Tibial artery (tissue), 4 donors: ENCODE data around the gene NUDC.

ENCODE experiments used
- DNase-seq, 2 donors: peaks; one replicate each; pipeline ENCODE4 v3.0.0-alpha.2; 2019
- H3K27ac ChIP-seq, 2 donors: fragments of 200-600 bp; sonication (generic) in 1 of 2; 1 replicate in 1 of 2; 2 replicates in 1 of 2; pipeline ENCODE4 v1.5.1; 2018 to 2019; ENCODE audit warnings: mild to moderate bottlenecking in 1 of 2
- H3K27me3 ChIP-seq, 2 donors: fragments of 200-600 bp; sonication (generic) in 1 of 2; one replicate each; pipeline versions ENCODE4 v1.5.1 to v1.6.0; 2016 to 2019
- H3K36me3 ChIP-seq, 3 donors: fragments of 200-600 bp; sonication (generic) in 2 of 3; one replicate each; pipeline ENCODE4 v1.5.1; 2016 to 2019; ENCODE audit warnings: mild to moderate bottlenecking in 2 of 3
- H3K4me1 ChIP-seq, 4 donors: fragments of 200-600 bp; sonication (generic) in 2 of 4; 1 replicate in 3 of 4; 2 replicates in 1 of 4; pipeline ENCODE4 v1.5.1; 2016 to 2019
- H3K4me3 ChIP-seq, 2 donors: fragments of 200-600 bp; sonication (generic) in 1 of 2; 1 replicate in 1 of 2; 2 replicates in 1 of 2; pipeline ENCODE4 v1.5.1; 2018 to 2019; ENCODE audit warnings: mild to moderate bottlenecking in 2 of 2
- H3K9me3 ChIP-seq, 3 donors: fragments of 200-600 bp; sonication (generic) in 1 of 3; one replicate each; pipeline ENCODE4 v1.5.1; 2016 to 2019
- CTCF ChIP-seq, 2 experiments: fragments of 200-600 bp in 1 of 2; fragments of 450-650 bp in 1 of 2; IDR thresholded peaks; one replicate each; pipeline ENCODE4 v1.5.1; 2017 to 2019; ENCODE audit warnings: antibody characterized with exemption in 2 of 2, mild to moderate bottlenecking in 1 of 2, moderate library complexity in 1 of 2
- intact Hi-C: fragments of 100-400 bp; cut with DNase I; formaldehyde crosslinking; loops from one replicate; pipeline ENCODE4 v1.15.0; 2023; ENCODE audit warnings: low total_unique reads

Gene NUDC

DNA sequence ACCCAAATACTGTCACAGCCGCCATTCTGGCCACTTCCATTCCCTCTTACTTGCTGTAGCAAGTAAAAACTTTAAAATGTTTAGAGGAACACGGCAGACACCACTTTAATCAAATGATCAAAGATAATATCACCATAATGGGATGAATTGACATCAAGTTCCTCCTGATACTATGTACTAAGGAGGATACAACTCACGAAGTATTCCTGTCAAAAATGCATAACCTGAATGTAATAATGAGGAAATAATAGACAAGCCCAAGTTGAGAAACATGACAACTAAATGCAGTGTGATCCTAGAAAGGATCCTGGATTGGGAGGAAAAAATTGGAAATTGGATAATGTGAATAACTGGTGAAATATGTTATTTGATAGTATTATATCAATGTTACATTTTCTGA is 34.8 kb downstream of the NUDC start:
- no peak for TF ChIP-seq CTCF (IDR thresholded peaks at IDR 0.05)
- Histone ChIP-seq H3K27me3 (peaks cover 4 to 59% of the 10 kb centered on the region in 2 donors), H3K27ac (no peak overlapping the region), H3K36me3 (peaks cover 0 to 12% (median 0%) of the 10 kb centered on the region in 3 donors), H3K4me1 (peaks cover 0 to 11% (median 8%) of the 10 kb centered on the region in 4 donors), H3K9me3 (peaks cover 0 to 7% (median 0%) of the 10 kb centered on the region in 3 donors), H3K4me3 (no peak overlapping the region)
- intact Hi-C loops, result no loop called here
- DNase-seq, result no peak

- Histone ChIP-seq H3K27ac (no peak overlapping the region), H3K36me3 (peaks cover 0 to 3% (median 0%) of the 10 kb centered on the region in 3 donors), H3K4me1 (peaks cover 0 to 11% (median 8%) of the 10 kb centered on the region in 4 donors), H3K9me3 (peaks cover 0 to 7% (median 0%) of the 10 kb centered on the region in 3 donors), H3K4me3 (no peak overlapping the region), H3K27me3 (peaks cover 4 to 60% of the 10 kb centered on the region in 2 donors)
- intact Hi-C loops, result no loop called here
- no peak for DNase-seq
- TF ChIP-seq CTCF (IDR thresholded peaks at IDR 0.05), result no peak
These were observed 35.8 kb downstream of the NUDC start for GRCh38 chr1:26957306-26957705.

DNA sequence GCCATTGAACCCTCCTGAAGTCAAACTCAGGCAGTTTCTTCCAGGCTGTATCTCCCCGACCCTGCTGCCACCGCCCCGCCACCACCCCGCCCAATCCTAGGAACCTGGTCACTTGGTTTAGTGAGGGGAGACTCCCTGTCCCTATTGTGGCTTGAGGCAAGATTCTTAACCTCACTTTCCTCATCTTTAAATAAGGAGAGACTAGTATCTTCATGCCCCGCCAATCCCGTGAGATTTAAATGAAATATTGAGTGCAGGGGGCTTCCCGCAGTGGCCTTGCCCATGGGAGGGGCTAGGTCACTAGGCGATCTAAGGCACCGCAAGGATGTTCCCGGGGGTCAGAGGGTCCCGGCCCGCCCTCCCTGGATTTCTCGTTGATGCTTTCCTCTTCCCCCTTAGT is 37.7 kb downstream of the NUDC start:
- no peak overlapping the region for H3K27ac ChIP-seq
- H3K27me3 ChIP-seq, result peaks cover 4 to 72% of the 10 kb centered on the region in 2 donors
- no peak overlapping the region for H3K4me3 ChIP-seq
- no peaks in the 10 kb centered on the region for H3K36me3 ChIP-seq
- intact Hi-C loops, result no loop called here
- TF ChIP-seq CTCF (IDR thresholded peaks at IDR 0.05), result no peak
- H3K9me3 ChIP-seq, result peaks cover 0 to 7% (median 0%) of the 10 kb centered on the region in 3 donors
- peaks cover 0 to 11% (median 8%) of the 10 kb centered on the region in 4 donors for H3K4me1 ChIP-seq
- DNase-seq, result no peak

- Histone ChIP-seq H3K27ac (no peak within 1 kb of the TSS), H3K36me3 (no peaks in the 10 kb centered on the region), H3K4me3 (peak within 1 kb of the TSS in 1 of 2 donors; percentile 26), H3K27me3 (peaks cover 4 to 75% of the 10 kb centered on the region in 2 donors), H3K9me3 (peaks cover 0 to 7% (median 0%) of the 10 kb centered on the region in 3 donors), H3K4me1 (peaks cover 0 to 11% (median 8%) of the 10 kb centered on the region in 4 donors)
- DNase-seq, result no peak
- no peak for TF ChIP-seq CTCF (IDR thresholded peaks at IDR 0.05)
- intact Hi-C loops, result no loop called here
These were observed 38.4 kb downstream of the NUDC start, which contains the start of gene KDF1 for GRCh38 chr1:26959722-26960624. KDF1 (minus strand) TSS chr1:26960468; CDS start chr1:26952380, 8,088 bp downstream.

GRCh38 chr1:26960625-26960966 is 39.1 kb downstream of the NUDC start:
- TF ChIP-seq CTCF (IDR thresholded peaks at IDR 0.05), result no peak
- no peak for DNase-seq
- Histone ChIP-seq H3K27ac (no peak overlapping the region), H3K36me3 (no peaks in the 10 kb centered on the region), H3K4me3 (no peak overlapping the region), H3K9me3 (peaks cover 0 to 7% (median 0%) of the 10 kb centered on the region in 3 donors), H3K27me3 (peaks cover 4 to 75% of the 10 kb centered on the region in 2 donors), H3K4me1 (peaks cover 0 to 11% (median 8%) of the 10 kb centered on the region in 4 donors)
- intact Hi-C loops, result no loop called here
